GM23248 (cell line): ENCODE results near the gene CCDC171. TPM values are rescaled to one million over a fixed set of nuclear protein-coding genes. Genes with fewer than 3 reads are reported as not detected.
A peak's percentile ranks its signal among the peaks of the same experiment; 100 is the strongest.

ENCODE experiments used
- DNase-seq: peaks from one replicate; pipeline ENCODE4 v3.0.0-alpha.2; 2015
- H2AFZ ChIP-seq: fragments of 200-600 bp; sonication (generic); 2 replicates; pipeline ENCODE4 v1.6.1; 2016; ENCODE audit warnings: antibody characterized with exemption
- H3F3A ChIP-seq: fragments of 200-600 bp; sonication (generic); 2 replicates; pipeline ENCODE4 v1.6.1; 2016; ENCODE audit warnings: mild to moderate bottlenecking, antibody characterized with exemption, mixed run types; ENCODE audit not compliant: insufficient read depth
- H3K27ac ChIP-seq: fragments of 200-600 bp; sonication (generic); 2 replicates; pipeline ENCODE4 v1.5.1; 2016; ENCODE audit warnings: mild to moderate bottlenecking
- H3K27me3 ChIP-seq: fragments of 200-600 bp; sonication (generic); replicated peaks from 2 replicates; pipeline ENCODE4 v1.6.1; 2016; ENCODE audit warnings: mild to moderate bottlenecking; ENCODE audit not compliant: insufficient read depth
- H3K36me3 ChIP-seq: fragments of 200-600 bp; sonication (generic); 2 replicates; pipeline ENCODE4 v1.6.1; 2016; ENCODE audit warnings: low read depth, mild to moderate bottlenecking
- H3K4me1 ChIP-seq: fragments of 200-600 bp; sonication (generic); 2 replicates; pipeline ENCODE4 v1.6.1; 2016; ENCODE audit warnings: mild to moderate bottlenecking; ENCODE audit not compliant: insufficient read depth
- H3K4me2 ChIP-seq: fragments of 200-600 bp; sonication (generic); one replicate; pipeline ENCODE4 v1.6.1; 2016; ENCODE audit warnings: mild to moderate bottlenecking; ENCODE audit not compliant: unreplicated experiment
- H3K4me3 ChIP-seq: fragments of 200-600 bp; sonication (generic); 2 replicates; pipeline ENCODE4 v1.5.1; 2016; ENCODE audit warnings: mild to moderate bottlenecking
- H3K79me2 ChIP-seq: fragments of 200-600 bp; sonication (generic); 2 replicates; pipeline ENCODE4 v1.6.1; 2016; ENCODE audit warnings: mild to moderate bottlenecking; ENCODE audit not compliant: insufficient read depth
- H3K9ac ChIP-seq: fragments of 200-600 bp; sonication (generic); 2 replicates; pipeline ENCODE4 v1.6.1; 2016; ENCODE audit warnings: mild to moderate bottlenecking
- H3K9me2 ChIP-seq: fragments of 200-600 bp; sonication (generic); 2 replicates; pipeline ENCODE4 v1.6.1; 2016; ENCODE audit warnings: mixed run types, mild to moderate bottlenecking, moderate library complexity; ENCODE audit not compliant: insufficient read depth
- H3K9me3 ChIP-seq: fragments of 200-600 bp; sonication (generic); one replicate; pipeline ENCODE4 v1.6.1; 2017; ENCODE audit warnings: low read depth
- H4K20me1 ChIP-seq: fragments of 200-600 bp; sonication (generic); 2 replicates; pipeline ENCODE4 v1.6.0; 2016; ENCODE audit not compliant: insufficient read depth
- EZH2 ChIP-seq: fragments of 200-600 bp; sonication (generic); IDR thresholded peaks from 2 replicates; pipeline ENCODE4 v1.6.1; 2018; ENCODE audit warnings: antibody characterized with exemption, mild to moderate bottlenecking; ENCODE audit not compliant: insufficient read depth, poor library complexity, severe bottlenecking
- EZH2phosphoT487 ChIP-seq: fragments of 200-600 bp; sonication (generic); IDR thresholded peaks from 2 replicates; pipeline ENCODE4 v1.6.1; 2018; ENCODE audit warnings: antibody characterized with exemption, moderate library complexity, mild to moderate bottlenecking, low read depth; ENCODE audit not compliant: insufficient read depth
- whole genome bisulfite sequencing, 2 experiments: methylation state at CpG; one replicate each; pipeline ENCODE4 v1.1.6; 2015 to 2017; ENCODE audit warnings: low lambda C conversion rate in 2 of 2, low coverage in 1 of 2; ENCODE audit errors: missing lambda C conversion rate in 2 of 2; 5-methylcytosine and 5-hydroxymethylcytosine counted together
- in situ Hi-C: fragments of 300-500 bp; cut with MboI; formaldehyde crosslinking; loops from 2 replicates; pipeline ENCODE4 v1.15.0; 2020
- polyA plus RNA-seq: library from polyadenylated mRNA; unstranded; fragments of >200 nt; fragmentation: Nextera tagmentation; extraction: Ambion mirVana; gene quantifications from 2 replicates; pipeline ENCODE4 v1.2.1, GENCODE V29; 2016
- total RNA-seq: library from RNA; depleted of rRNA; stranded (reverse); fragments of >200 nt; shearing (Covaris generic); gene quantifications from 2 replicates; pipeline ENCODE4 v1.2.3, GENCODE V29; 2014

Gene CCDC171
- total and polyA plus RNA-seq, 2 experiments from 2014 or later, result 0.99 to 3.5 TPM

DNA sequence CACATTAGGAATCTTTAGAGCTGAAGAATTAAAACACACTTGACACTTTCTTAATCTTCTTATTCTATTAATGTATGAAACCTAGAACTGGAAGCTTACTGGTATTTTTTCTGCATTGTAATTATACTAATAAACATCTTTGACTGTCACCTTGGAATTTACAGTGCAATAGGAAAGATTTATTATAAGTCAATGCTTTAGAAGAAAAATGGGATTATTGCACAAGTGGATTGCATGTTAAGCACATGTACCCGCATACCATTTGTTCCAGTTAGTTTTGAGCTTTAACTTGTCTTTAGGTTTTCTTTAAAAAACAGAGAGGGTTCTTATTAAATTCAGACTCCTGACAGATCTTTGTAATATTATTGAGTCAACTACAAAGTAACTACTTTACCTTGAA, 278.5 kb downstream of the CCDC171 start:
- Histone ChIP-seq H3K4me3 (no peak overlapping the region), H3K9ac (no peak overlapping the region), H3K9me3 (no peaks in the 10 kb centered on the region), H3F3A (peaks cover 11% of the 10 kb centered on the region; the same call in 1 of the 2 replicates), H3K27ac (no peak overlapping the region), H3K4me1 (peaks cover 14% of the 10 kb centered on the region), H2AFZ (no peak overlapping the region), H3K9me2 (no peaks in the 10 kb centered on the region), H3K27me3 (no peaks in the 10 kb centered on the region), H3K4me2 (no peak overlapping the region), H3K79me2 (no peaks in the 10 kb centered on the region), H4K20me1 (no peaks in the 10 kb centered on the region), H3K36me3 (no peaks in the 10 kb centered on the region)
- in situ Hi-C loops, result loop anchor here (25.0 kb wide), 1 partner anchor 1631 kb away; no protein-coding TSS in a partner anchor
- WGBS, 2 experiments, result 93% methylated on average over 1 of the region's 1 CpG
- TF ChIP-seq EZH2phosphoT487 (no peak), EZH2 (no peak)
- DNase-seq, result no peak

DNA sequence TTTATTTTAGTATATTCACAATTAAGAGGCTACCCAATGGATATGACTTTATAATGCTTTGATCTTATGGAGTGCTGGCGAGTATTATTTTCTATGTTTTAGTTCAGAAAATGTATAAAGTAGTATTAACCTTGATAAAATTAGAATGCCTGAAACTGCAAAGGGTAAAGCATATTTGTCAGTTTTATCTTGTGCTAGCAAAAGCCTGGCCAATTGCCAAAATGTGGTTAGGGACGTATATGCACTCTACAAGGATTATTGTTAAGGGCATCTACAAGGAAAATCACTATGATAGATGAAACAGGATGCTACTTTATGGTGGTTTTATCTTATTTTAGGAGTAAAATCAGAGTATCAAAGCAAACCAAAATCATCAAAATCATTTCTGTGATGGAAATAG, 281.7 kb downstream of the CCDC171 start:
- Histone ChIP-seq H3K4me2 (no peak overlapping the region), H3K4me3 (no peak overlapping the region), H3K79me2 (no peaks in the 10 kb centered on the region), H3K9me3 (no peaks in the 10 kb centered on the region), H4K20me1 (no peaks in the 10 kb centered on the region), H2AFZ (no peak overlapping the region), H3K27me3 (no peaks in the 10 kb centered on the region), H3K36me3 (no peaks in the 10 kb centered on the region), H3K4me1 (no peaks in the 10 kb centered on the region), H3K9ac (no peak overlapping the region), H3K9me2 (no peaks in the 10 kb centered on the region), H3F3A (no peaks in the 10 kb centered on the region), H3K27ac (no peak overlapping the region)
- WGBS, 2 experiments, result 64 to 70% methylated on average over 2 of the region's 2 CpGs
- TF ChIP-seq EZH2 (no peak), EZH2phosphoT487 (no peak)
- in situ Hi-C loops, result loop anchor here (25.0 kb wide), 1 partner anchor 1628 kb away; no protein-coding TSS in a partner anchor
- DNase-seq, result no peak

DNA sequence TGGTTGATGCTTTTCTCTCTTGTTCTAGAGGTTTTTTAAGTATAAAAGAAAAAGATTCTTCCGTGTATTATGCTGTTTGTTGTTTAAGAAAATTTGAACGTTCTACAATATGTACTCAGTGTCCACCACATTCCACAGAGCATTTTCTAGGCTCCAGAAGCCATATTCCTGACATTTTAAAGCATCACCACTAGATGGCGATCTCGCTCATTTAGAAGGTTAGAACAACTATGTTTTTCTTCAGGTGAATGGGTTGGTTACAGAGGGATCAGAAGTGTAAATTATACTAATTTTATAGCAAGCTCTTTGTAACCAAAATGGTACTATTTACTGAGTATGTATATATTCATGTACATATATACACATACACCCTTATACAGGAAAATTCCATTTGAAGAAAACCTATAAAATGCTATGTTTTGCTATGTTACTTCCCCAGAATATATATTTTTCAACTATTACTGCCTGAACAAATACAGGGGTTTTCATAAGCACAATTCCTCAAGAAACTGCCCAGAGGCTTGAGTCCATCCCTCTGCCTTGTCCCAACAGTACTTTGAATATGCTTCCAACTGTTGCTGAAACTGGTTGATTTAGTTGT, 284.3 kb downstream of the CCDC171 start:
- Histone ChIP-seq H2AFZ (peak overlapping the region; percentile 54; the same call in 1 of the 2 replicates), H3K27me3 (no peaks in the 10 kb centered on the region), H4K20me1 (no peaks in the 10 kb centered on the region), H3K4me1 (no peaks in the 10 kb centered on the region), H3K27ac (no peak overlapping the region), H3K4me3 (no peak overlapping the region), H3K79me2 (no peaks in the 10 kb centered on the region), H3K9me2 (no peaks in the 10 kb centered on the region), H3K9ac (no peak overlapping the region), H3K4me2 (no peak overlapping the region), H3K36me3 (no peaks in the 10 kb centered on the region), H3F3A (no peaks in the 10 kb centered on the region), H3K9me3 (no peaks in the 10 kb centered on the region)
- in situ Hi-C loops, result loop anchor here (25.0 kb wide), 1 partner anchor 1625 kb away; no protein-coding TSS in a partner anchor
- 2 to 3% methylated on average over 4 of the region's 4 CpGs for WGBS, 2 experiments
- TF ChIP-seq EZH2 (no peak), EZH2phosphoT487 (no peak)
- DNase-seq, result peak; percentile 70

DNA sequence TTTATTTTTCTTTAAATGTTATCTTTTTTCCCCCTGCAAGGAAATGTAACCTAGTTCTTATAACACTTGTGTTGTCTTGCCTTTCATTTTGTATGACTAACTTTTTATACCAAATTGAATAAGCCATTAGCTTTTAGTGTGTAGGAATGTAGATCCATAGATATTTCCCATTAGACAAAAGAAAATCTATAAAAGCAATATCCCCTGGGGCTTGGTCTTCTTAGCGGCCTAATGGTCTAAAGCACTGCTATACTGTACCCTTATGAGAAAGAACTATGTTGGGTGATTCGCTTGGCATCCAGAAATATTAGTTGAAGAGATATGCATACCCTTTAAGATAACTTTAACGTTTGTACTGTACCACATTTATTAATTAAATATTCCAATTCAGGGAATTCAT, 289.2 kb downstream of the CCDC171 start:
- Histone ChIP-seq H3K4me1 (no peaks in the 10 kb centered on the region), H3K27me3 (no peaks in the 10 kb centered on the region), H3K9me3 (no peaks in the 10 kb centered on the region), H3K4me3 (no peak overlapping the region), H3F3A (no peaks in the 10 kb centered on the region), H2AFZ (no peak overlapping the region), H3K27ac (no peak overlapping the region), H3K4me2 (no peak overlapping the region), H3K79me2 (no peaks in the 10 kb centered on the region), H3K9me2 (no peaks in the 10 kb centered on the region), H4K20me1 (no peaks in the 10 kb centered on the region), H3K9ac (no peak overlapping the region), H3K36me3 (no peaks in the 10 kb centered on the region)
- no peak for TF ChIP-seq EZH2phosphoT487
- no peak for TF ChIP-seq EZH2
- WGBS, 2 experiments, result 77 to 82% methylated on average over 3 of the region's 3 CpGs
- in situ Hi-C loops, result loop anchor here (25.0 kb wide), 1 partner anchor 1620 kb away; no protein-coding TSS in a partner anchor
- DNase-seq, result no peak
